Activated gamma-delta T cell treated with anti-CD3 and anti-CD28 coated beads, Interleukin-2, amount 50 U/mL, for 16 hours (primary cell): ENCODE measurements around the gene DPEP3.
A peak's percentile ranks its signal among the peaks of the same experiment; 100 is the strongest.
"Not testable (repeated sequence)": the region's sequence is repeated elsewhere in the genome, so short reads cannot be mapped to it uniquely, and the experiment has no call there.

ENCODE experiments used
- DNase-seq: peaks from one replicate; pipeline ENCODE4 v3.0.0-alpha.2; 2020; ENCODE audit warnings: low read depth

DPEP3 gene

DNA sequence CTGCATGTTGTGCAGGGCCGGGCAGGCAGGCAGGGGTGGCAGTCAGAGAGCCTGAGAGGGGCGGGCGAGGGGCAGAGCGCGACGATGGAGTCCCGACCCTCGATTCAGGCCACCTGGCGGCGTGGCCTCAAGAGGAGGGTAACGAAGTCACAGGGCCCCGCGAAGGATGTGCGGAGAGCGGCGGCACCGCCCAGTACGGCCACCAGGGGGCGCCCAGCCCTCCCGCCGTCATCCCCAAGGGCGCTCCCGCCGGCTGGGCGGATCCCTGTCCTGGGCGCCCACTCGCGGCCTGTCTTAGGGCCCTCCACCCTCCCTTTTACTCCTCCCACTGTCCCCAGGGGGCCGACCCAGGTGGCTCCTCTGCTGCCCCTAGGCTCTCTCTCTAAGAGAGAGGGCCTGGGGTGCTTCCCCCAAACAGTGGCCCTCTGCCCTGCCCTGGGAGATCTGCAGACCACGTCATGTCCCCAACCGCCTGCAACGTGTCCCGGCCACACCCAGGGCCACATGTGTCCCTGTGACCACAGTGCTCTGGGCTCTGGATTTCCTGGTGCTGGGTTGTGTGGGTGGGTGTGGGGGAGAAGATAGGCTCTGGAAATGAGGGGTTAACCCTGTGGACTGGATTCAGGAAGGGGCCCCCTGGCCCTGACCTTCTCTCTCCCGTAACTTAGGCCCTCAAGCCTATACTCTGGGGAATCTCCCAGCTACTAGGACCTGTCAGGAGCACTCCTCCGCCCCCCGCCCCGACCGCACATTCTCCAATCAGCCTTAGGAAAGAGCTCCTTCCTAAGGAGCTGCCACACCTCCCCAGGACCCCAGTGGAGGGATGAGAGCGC is 13.1 kb upstream of the DPEP3 start:
- DNase-seq, result peak; percentile 75

DNA sequence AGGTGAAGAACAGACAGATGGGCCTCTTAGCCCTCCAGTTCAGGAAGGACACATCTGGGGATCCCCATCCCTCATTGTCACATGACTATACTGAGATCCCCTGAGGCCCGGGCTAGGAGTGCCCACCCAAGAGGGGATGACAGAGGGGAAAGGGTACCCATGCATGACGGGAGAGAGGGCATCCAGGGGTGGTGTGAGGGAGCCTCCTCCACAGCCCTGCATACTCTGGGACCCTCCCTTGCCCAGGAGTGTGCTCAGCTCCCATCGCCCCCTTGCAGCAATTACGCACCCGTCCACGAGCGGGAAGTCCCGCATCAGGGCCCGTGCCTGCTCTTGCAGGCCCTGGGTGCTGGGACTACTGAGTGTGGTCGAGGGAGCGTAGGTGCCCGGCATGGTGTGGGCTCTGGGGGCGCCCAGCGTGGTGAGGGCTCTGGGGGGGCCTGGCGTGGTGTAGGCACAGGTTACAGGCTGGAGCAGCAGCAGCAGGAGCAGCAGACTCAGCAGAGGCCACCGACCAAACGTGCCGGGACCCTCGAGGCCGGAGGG is 12.4 kb upstream of the DPEP3 start:
- DNase-seq, result no peak

DNA sequence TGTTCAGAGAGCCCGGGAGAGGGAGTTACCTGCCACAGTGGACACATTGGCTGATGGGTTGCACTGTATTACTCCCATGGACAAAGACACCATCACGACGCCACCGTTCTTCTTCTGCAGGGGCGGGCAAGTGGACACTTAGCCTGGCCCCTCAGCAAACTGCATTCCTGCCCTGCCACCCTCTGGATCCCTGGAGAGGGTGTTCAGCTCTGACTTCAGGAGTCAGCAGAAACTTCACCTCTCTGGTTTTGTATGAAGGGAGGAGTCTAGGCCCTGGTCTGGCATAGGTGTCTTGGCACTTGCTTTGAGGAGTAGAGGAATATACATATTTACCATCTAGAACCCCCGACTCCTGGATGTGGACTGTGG is 9.7 kb upstream of the DPEP3 start:
- DNase-seq, result no peak

DNA sequence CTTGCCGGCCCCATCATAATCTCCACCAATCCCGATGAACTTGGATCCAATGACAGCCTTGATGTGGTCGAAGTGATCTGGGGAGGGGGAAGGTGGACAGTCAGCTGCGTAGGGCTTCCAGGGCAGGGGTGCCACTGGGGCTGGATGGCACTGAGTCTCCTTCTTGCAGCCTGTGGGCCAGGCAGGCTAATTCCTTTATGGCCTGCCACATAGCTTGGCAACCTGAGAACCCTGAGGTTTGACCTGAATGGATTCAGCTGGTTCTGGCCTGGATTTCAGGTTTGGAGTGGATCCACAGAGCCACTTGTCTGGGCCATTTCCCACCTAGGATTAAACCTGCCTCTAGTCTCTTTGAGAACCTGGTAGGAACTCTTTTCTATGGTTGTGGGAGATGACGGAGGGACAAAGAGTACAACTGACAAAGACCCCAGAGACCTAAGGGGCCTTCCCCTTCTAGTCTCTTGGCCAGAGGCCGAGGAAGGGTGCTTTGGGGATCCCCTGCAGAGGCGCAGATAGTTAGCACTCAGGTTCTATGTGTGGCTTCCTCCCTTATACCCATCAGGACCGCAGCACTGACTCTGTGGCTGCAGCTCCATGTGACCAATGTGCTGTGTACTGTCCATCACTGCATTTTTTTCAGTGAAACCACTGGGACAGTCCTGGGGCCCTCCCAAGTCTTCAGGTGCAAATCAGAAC is 9.2 kb upstream of the DPEP3 start:
- DNase-seq, result no peak

DNA sequence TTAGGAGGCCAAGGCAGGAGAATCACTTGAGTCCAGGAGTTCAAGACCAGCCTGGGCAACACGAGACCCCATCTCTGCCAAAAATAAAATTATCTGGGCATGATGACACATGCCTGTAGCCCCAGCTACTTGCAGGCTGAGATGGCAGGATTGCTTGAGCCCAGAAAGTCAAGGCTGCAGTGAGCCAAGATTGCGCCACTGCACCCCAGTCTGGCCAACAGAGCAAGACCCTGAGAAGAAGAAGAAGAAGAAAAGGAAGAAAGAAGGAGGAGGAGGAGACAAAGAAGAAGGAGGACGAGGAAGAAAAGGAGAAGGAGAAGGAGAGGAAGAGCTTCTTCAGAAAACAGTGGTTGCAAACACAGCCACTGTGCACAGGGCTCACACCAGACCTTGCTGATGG is 8.4 kb upstream of the DPEP3 start:
- DNase-seq, result no peak

DNA sequence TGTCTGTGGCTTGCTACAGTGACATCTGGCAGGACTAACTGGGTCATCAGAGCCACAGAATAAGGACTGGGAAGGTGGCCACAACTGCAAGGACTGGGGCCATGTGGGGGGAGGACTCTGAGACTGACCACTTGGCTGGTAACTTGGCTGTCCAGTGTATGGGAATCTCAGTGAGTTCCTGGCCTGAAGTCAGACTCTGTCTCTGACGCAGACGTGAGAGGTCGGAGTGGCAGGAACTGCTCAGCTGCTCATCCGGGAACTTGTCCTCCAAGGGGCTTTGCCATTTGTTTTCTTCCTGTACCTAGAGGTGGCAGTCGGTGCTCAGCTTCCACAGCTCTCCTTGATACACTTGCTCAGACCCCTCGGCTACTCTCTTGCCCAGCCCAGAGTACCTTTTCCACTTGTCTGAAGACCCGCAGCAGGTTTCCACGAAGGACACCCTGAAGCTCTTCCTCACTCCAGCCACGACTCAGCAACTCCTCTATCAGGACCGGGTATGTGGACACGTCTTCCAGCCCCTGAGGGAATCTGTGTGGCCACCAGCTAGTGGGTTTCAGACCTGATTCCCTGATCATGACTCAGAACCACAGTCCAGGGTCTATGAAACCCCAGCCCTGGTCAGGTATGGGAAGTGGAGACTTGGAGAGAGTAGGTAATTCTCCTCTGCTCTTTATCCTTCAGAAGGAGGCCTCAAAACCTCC is 7.3 kb upstream of the DPEP3 start:
- no peak for DNase-seq

DNA sequence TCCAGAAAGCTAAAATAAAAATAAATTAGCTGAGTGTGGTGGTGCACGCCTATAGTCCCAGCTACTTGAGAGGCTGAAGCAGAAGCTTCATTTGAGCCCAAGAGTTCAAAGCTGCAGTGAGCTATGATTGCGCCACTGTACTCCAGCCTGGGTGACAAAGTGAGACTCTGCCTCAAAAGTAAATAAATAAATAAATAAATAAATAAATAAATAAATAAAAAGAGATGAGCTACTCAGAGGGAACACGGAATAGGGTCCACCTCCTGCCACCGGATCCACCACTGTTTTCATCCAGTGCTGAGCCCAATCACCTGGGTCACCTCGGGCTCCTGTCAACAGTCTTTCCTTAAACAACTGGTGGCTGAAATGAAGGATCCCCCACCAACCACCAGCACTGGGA is 6.7 kb upstream of the DPEP3 start:
- no peak for DNase-seq

DNA sequence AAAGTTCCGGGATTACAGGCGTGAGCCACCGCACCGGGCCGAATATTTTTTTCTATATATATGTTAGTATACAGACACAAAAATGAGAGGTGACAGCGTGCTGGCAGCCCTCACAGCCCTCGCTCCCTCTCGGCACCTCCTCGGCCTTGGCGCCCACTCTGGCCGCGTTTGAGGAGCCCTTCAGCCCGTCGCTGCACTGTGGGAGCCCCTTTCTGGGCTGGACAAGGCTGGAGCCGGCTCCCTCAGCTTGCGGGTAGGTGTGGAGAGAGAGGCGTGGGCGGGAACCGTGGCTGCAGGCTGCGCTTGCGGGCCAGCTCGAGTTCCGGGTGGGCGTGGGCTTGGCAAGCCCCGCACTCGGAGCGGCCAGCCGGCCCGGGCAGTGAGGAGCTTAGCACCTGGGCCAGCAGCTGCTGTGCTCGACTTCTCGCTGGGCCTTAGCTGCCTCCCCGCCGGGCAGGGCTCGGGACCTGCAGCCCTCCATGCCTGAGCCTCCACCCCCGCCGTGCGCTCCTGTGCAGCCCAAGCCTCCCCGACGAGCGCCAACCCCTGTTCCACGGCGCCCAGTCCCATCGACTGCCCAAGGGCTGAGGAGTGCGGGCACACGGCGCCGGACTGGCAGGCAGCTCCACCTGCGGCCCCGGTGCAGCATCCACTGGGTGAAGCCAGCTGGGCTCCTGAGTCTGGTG is 1.9 kb upstream of the DPEP3 start:
- no peak for DNase-seq

DNA sequence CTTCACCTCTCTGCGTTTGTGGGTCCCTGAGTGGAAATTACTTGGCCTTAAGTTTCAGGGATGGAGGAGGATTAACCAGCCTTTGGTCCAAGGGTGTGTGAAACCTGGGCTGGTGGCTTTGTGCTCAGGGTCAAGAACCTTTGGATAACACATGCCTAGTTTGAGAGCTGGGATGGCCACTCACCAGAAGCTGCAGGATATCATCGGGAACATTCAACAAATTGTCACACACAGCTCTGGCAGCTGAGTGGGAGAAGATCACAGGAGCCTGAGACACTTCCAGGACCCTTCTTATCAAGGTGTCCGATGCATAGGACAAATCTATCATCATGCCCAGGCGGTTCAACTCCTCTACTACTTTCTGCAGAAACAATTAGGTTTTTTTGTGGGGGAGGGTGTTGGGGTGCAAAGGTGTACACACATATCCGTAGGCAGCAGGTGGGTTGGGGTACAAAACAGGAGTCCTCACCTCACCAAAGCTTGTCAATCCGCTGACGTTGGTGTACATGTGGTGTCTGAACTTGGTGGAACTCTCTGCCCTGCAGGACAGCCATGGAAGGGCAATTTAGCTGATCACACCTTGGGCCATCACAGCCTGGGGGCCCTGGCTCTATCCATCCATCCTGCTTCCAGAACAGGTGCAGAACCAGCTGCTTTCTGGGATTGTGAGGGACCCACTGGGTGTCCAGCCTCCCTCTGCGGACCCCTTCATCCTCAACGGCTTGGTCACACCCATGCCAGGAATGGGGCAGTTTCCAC is 2.7 kb downstream of the DPEP3 start:
- no peak for DNase-seq

DNA sequence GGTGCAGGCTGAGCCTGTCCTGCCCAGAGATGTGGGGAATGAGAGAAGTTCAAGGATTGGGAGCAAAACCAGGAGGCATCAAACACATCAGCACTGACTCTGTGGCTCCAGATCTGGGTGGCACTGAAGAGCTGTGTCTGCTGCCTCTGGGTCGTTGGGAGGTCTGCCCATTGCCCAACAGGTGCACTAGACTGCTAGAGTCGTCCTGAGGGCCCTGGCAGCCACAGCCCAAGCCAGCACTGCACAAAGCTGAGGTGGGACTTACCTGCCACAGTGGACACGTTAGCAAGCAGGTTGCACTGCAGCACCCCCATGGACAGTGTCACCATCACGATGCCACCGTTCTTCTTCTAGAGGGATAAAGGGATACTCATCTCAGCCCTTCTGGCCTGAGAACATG is 3.3 kb downstream of the DPEP3 start:
- DNase-seq, result no peak

DNA sequence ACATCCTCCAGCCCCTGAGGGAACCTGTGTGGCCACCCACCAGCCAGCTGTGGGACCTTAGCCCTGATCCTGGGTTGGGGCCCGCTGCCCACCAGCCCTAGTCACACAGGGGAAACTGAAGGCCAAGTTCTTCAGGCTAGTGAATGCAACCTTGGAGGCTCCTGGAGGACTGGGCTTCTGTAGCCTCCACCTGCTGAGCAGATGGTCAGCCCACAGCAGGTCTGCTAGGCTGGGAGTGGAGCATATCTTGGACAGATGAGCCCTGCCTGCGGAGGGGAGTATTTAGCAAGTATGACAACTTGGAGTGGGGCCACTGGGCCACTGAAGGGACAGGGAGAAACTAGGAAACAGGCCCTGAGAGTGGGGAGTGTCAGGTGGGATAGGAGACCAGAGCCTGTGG is 4.1 kb downstream of the DPEP3 start:
- DNase-seq, result no peak

DNA sequence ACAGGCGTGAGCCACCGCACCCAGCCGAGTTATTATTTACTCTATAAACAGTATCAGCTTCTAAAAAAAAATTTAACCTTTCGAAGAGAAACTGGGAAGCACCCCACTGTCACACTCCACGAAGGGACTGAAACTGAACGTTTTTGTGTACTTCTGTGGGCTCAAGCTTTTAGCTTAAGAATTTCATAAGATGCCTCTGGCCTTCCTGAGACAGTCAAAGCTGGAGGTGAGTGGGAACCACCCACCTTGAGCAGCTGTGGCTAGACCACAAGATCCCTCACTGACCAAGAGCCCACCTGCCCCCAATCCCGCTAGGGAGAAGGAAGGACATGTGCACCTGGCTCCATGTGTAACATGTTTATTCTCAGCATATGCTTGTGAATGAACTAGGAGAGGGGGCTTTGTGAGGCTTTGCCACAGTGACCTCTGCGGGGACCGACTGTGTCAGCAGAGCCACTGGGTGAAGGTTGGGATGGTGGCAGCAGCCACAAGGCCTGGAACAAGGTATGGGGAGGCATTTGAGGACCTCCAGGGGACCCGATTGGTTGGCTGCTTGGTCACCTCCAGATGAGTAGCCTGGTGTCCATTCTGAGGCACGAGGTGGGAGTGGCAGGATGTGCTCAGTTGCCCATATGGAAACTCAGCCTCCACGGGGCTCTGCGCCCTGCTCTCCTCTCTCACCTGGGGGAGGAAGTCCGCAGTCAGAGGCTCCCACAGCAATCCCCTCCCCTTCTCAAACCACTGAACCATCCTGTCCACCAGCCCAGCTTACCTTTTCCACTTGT is 4.8 kb downstream of the DPEP3 start:
- DNase-seq, result no peak

DNA sequence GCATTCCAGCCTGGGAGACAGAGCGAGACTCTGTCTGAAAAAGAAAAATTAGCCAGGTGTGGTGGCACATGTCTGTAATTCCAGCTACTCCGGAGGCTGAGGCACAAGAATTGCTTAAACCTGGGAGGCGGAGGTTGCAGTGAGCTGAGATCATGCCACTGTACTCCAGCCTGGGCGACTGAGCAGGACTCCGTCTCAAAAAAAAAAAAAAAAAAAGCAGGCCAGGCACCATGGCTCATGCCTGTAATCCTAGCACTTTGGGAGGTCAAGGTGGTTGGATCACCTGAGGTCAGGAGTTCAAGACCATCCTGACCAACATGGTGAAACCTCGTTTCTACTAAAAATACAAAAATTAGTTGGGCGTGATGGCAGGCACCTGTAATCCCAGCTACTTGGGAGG is 8.0 kb downstream of the DPEP3 start:
- DNase-seq, result not testable (repeated sequence)

DNA sequence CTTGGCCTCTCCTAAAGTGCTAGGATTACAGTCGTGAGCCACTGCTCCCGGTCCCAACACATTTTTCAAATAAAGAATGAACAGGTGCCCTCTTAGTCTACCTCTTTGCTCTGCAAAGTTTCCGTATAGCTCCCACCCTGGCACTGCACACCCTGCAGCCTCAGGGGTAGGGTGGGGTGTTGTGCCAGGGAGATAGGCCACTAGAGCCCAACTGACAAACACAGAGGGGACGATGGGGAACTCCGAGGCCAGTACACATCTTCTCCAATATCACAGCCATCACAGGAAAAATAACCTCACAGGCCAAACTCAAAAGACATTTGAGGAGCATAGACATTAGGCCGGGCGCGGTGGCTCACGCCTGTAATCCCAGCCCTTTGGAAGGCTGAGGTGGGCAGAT is 9.2 kb downstream of the DPEP3 start:
- no peak for DNase-seq

DNA sequence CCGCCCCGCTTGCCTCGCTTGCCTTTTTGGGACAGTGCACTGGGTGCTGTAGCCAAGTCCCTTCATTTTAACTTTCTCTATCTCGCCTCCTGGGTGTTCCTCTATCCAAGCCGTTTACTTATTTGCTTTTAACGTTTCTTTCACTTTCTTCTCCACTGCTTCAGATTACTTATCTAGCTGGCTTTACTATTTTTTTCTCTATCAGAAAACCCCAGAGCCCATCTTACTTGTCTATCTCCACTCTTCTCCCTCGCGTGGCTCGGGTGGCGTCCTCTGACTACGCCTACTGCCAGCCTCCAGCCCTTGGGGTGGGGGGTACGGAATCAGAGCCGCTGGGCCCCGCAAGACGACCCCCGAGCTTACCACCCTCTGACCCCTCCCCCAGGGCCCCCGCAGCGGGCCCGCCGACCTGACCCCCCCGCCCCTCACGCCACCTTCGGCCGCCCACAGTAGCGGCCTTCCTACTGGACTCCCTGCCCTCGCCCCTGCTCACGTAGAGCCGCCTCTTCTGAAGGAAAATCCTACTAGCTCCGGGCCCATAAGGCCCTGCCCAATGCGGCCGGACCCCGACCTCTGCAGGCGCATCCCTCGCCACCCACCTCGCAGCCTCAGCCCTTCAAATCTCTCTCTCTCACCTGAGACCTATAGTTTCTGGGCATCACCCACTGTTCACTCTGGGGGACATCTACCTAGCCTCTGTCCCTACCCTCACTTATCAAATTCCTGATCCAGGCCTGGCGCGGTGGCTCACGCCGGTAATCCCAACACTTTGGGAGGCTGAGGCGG is 10.9 kb downstream of the DPEP3 start:
- DNase-seq, result no peak

DNA sequence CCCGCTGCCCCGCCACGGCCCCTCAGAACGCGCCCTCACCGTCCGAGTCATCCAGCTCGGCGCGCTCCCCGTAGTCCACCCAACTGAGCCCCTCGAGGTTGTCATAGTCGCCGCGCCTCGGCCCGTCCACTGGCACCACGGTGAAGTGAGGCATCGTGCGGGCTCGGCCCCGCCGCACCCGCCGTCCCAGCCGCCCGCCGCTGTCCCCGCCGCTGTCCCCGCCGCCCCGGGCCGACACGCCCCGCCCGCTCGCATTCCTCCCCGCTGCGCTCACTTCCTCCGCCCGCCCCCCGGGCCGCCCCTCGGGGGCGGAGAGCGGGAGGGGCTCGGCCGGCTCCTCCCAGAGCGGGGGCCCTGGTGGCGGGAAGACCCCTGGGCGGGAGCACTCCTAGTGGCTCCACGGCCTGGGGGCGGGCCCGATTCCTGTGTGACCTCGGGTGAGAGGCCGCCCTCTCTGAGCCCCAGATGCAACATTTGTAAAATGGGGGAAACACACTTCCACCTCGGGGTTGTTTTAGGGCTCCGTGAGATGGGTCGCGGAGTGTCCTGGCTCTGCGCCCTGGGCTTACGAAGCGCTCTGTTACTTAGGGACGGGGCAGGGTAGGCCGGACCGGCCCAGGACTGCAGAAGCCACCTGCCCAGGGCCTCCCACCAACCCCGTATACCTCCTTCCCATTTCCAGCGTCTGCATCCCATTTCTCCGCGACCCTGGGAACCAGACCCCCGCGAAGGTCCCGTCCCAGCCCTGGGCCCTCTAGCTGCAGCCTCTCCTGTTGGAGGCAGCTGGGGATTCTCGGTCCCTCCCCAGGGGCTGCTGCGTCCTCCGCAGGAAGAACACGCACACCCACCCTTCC is 11.7 kb downstream of the DPEP3 start, which contains the start of gene SLC12A4:
Gene SLC12A4, minus strand, starts transcription at position 238 of the 854 bp plus-strand sequence. Its CDS starts 84 bp downstream, at position 154.
- peak; percentile 76 for DNase-seq

DNA sequence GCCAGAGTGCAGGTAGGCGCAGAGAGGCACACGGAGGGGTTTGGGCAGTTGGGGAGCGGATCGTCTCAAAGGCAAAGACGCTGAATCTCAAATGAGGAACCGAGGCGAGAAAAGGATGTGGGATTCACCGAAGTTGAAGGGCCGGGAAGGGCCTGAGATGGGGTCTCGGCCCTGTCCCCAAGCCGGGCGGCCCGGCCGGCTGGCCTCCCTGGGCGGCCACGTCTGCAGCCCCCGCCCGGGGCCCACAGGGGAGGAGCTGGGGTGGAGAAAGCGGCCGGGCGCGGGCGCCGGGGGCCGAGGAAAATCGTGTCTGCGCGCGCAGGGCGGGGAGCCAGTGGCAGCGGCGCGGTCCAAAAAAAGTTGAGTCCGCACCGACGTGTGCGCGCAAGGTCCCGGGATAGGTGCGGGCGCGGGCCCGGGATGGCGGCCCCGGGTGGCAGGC is 12.3 kb downstream of the DPEP3 start:
- DNase-seq, result no peak

DNA sequence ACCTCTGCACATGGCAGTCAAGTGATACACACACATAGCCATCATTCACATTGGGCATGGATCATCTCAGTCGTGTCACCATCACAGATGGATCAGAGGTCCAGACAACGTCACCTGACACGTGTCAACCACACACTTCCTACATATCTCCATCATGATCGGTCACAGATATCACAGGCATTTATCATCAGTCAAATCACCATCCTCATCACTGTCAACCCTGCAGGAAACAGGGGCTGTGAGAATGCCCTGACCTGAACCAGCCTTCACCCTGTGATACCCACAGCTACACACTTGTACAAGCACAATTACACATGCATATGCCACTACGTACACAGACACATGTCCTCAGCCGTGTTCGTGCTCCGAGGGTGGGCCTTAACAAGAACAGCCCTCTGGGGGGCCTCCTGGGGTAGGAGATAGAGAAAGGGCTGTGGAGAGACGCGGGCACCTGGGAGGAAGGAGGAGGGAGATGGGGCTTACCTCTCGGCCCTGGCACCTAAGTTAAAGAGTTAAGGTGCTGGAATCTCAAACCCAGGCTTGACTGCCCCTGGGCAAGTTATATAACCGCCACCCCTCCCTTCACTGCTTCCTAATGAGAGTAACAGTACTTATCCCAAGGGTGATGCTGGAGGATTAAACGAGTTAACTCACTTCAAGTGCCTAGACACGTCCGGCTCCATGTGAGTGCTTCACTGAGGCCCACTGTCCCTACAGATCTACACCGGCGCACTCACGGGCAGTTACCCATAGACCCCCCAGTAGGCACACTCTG is 12.9 kb downstream of the DPEP3 start:
- DNase-seq, result no peak
